ENCODE data around the gene DYNLT1.
"Not testable (repeated sequence)": the region's sequence is repeated elsewhere in the genome, so short reads cannot be mapped to it uniquely, and the experiment has no call there.

The DYNLT1 gene

DNA sequence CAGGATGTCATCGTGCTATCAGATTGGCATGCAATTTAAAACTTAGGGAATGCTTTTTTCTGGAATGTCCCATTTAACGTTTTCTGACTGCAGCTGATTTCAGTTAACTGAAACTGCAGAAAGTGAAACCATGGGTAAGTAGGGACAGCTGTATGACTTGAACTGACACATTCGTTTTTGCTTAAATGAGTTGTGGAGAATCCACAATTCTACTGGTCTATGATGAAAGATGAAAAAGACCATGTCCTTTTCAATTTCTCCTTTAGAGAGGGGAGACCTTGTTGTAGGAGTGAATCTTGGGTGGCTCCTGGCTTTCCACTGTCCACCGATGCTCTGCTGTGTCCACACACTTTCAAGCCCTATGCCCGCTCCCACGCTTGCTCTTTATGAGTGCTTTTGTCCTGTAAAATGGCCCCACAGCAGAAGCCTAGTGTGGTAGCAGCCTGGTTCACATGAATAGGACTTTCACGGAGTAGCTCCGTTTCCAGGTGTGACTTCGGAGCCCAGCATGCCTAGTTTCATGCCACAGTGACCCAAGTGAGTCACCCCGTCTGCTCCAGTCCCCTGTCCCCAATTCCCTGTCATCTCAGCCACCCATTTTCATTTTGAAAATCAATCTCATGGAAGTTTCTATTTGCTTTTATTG is 21.9 kb downstream of the DYNLT1 start:
- no peak for DNase-seq (ENCODE audit: low spot score)

DNA sequence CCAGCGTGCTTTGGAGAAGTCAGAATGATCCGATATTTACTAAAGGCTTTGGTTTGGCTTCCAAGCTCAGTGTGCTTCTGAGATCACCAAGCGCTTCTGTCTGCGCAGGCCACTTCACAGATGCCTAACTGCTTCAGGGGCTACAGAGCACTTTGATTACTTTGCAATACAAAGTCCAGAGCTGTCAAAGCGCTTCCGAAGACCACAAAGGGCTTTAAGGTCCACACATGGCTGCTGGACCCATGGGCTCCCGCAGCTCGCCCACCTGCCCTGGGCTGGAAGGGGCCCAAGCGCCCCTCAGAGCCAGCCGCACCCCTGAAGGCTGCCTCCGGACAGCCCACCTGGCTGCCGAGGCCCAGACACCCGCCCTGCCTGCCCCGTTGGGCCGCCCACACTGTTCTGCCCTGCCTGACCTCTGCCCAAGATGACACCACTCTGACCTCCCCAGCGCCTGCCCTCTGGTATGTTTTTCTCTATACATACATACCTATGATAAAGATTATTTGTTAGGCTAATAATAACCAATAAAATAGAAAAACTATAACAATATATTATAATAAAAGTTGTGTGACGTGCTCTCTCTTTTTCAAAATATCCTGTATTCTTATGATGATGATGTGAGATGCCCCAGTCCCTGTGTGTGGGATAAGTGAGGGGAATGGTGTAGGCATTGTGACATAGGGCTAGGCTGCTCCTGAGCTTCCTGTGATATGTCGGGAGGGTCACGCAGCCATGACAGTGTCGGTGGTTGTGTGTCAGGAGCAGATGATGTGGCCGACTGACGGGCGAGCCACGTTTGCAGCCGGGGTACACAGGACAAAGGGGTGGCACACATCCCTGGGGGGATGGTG is 22.6 kb downstream of the DYNLT1 start:
- no peak for DNase-seq (ENCODE audit: low spot score)

- no peak for DNase-seq (ENCODE audit: low spot score)
Measured at GRCh38 chr6:158620963-158621693, 23.4 kb downstream of the DYNLT1 start.

GRCh38 chr6:158619922-158620801 is 24.4 kb downstream of the DYNLT1 start:
- no peak for DNase-seq (ENCODE audit: low spot score)

GRCh38 chr6:158618289-158618688 is 26.3 kb downstream of the DYNLT1 start:
- DNase-seq (ENCODE audit: low spot score) = not testable (repeated sequence)

DNA sequence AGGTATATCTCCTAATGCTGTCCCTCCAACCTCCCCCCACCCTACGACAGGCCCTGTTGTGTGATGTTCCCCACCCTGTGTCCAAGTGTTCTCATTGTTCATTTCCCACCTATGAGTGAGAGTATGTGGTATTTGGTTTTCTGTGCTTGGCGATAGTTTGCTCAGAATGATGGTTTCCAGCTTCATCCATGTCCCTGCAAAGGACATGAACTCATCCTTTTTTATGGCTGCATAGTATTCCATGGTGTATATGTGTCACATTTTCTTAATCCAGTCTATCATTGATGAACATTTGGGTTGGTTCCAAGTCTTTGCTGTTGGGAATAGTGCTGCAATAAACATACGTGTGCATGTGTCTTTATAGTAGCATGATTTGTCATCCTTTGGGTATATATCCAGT is 29.9 kb downstream of the DYNLT1 start:
- not testable (repeated sequence) for DNase-seq (ENCODE audit: low spot score)

GRCh38 chr6:158611541-158612370 is 32.8 kb downstream of the DYNLT1 start:
- no peak for DNase-seq (ENCODE audit: low spot score)

DNA sequence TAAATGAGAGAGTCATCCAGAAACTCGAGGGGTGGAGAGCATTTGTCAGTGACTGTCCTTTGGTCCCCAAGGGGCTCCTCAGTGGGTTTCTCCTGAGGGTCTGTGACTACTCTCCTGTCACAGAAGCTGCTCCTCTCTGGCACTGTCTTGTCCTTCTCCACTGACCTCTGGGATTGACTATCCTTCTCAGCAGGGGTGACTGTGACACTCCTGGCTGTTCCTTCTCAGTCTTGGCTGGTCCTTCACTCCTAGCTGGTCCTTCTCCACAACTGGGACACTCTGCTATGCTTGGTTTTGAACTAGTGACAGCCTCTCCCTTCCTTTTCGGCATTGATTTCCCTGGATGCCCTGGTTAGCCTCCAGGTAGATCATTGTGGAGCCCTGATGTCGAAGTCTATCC is 33.5 kb downstream of the DYNLT1 start:
- DNase-seq (ENCODE audit: low spot score) = no peak

DNA sequence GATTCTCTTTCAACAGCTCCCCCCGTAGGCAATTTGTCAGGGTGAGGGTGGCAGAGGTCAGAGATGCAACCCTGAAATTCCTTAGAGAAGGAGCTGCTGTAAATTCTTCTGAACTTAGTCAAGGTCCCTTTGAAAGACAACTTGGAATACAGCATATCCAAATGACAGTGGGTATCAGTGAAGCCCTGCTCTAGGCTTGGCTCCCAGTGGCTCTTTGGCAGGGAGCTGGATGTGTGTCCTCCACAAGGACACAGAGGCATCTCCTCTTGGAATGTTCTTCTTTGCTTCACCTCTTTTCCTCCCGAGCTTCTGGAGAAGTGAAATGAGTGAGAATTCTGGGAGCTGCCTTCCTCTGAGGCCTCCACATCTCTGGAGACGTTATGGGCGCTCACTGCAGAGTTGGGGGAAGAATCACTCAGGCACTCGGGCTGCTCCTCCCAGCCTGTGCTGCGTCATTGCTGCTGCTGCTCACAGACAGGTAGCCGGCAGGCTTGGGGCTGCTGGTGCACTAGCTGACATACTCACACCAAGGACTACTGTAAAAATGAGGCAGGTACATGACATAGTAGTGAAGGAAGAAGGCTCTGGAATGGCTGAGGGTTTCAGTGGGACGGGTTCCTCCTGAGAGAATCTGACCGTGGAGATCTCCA is 34.1 kb downstream of the DYNLT1 start:
- no peak for DNase-seq (ENCODE audit: low spot score)

- no peak for DNase-seq (ENCODE audit: low spot score)
Measured at GRCh38 chr6:158609455-158610155, 34.9 kb downstream of the DYNLT1 start.

DNA sequence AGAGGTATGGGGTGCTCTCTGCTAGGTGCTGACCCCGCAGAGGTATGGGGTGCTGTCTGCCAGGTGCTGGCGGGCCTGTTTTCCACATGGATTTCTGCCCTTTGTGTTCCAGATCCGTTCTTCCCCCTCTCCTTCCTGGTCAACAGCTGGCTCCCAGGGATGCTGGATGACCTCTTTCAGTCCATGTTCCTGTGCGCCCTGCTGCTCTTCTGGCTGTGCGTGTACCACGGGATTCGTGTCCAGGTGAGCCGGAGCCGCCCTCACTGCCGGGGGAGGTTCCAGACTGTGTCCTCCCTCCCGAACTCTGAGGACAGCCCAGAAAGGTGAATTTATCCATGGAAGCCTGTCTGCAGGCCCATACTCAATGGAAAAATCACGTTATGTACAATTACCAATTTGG is 36.3 kb downstream of the DYNLT1 start:
- DNase-seq (ENCODE audit: low spot score) = no peak

DNA sequence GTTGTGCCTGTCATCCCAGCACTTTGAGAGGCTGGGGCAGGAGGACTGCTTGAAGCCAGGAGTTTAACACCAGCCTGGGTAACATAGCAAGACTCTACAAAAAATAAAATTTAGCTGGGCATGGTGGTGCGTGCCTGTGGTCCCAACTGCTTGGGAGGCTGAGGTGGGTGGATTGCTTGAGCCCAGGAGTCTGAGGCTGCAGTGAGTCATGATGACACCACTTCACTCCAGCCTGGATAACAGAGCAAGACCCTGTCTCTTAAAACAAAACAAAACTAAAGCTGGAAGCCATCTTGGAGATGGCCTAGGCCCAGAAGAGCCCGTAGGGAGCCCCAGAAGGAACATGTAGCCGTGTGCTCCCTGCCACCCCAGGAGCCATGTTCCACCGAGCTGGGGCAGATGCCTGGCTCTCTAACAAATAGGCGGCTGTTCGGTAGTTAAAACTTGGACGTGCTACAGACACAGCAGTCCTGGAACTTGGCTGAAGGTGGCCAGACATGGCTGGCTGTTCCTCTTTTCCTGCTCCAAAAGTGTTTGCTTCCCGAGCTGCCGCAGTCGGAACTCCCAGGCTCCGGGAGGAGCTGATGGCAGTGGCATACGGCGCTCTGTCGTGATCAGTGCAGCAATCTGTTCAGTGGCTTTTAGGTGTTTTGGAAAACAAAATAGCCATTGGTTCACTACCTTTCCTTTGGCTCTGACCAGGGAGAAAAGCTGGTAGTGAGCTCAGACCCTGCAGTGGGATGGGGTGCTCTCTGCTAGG is 37.0 kb downstream of the DYNLT1 start:
- peak; percentile 4 for DNase-seq (ENCODE audit: low spot score)

DNA sequence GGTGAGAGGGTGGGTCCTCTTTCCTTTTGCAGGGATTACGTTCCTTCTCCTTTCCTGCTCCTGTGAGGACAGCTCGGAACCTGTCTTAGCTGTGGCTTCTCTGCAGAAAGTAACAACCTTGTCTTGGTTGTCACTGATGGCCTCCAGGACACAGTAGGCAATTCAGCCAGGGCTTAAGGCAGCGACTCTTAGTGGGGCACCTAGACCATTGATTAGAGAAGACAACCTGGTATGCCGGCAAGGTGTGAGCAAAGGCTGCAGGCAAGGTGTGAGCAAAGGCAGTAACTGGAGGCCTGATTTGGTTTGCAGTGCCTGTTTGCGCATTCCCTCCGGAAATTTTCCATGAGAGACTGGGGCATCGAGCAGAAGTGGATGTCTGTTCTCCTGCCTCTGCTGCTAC is 37.6 kb downstream of the DYNLT1 start:
- no peak for DNase-seq (ENCODE audit: low spot score)

- DNase-seq (ENCODE audit: low spot score) = not testable (repeated sequence)
Measured at GRCh38 chr6:158606011-158606410, 38.5 kb downstream of the DYNLT1 start.

GRCh38 chr6:158605266-158605878 is 39.2 kb downstream of the DYNLT1 start:
- DNase-seq (ENCODE audit: low spot score) = peak; percentile 81

DNA sequence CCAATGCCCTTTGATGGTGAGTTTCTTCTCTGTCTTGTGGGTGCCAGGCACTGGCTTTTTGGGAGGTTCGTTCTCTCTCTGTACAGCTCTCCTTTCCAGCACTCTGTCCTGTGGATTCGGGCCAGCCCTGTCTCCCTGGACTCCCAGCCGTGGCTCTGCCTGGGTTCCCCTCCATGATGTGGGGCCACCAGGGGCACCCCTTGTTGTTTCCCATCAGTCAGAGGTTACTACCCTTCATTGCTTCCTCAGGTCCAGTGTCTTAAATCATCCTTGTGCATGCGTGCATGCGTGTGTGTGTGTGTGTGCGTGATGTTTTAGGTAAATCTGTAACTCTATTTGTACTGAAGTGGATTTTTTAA is 40.5 kb downstream of the DYNLT1 start:
- DNase-seq (ENCODE audit: low spot score) = no peak

DNA sequence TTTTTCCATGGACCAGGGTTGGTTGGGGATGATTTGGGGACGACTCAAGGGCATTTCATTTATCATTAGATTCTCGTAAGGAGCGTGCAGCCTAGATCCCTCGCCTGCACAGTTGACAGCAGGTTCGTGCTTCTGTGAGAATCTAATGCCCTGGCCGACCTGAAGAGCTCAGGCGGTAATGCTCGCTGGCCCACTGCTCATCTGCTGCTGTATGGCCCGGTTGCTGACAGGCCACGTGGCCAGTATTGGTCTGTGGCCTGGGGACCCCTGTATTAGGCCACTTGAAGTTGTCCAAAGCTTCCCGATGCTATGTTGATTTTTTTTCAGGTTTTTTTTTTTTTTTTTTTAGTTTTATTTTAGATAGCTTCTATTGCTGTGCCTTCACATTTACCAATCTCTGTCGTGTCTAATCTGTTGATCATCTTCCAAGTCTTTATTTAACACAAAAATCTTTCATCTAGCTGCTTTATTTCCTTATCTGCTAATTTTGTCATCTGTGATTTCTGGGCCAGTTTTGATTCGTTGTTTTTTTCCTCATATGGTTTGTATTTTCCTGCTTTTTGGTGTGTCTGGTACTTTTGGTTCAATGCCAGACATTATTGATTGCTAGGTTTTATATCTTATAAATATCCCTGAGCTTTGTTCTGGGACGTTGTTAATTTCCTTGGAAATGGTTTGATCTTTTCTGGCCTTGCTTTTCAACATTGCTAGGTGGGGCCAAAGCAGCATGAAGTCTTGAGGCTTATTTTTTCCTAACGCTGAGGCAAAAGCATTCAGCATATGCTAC is 41.1 kb downstream of the DYNLT1 start:
- DNase-seq (ENCODE audit: low spot score) = no peak

- DNase-seq (ENCODE audit: low spot score) = no peak
Measured at GRCh38 chr6:158599635-158600034, 44.9 kb downstream of the DYNLT1 start.

All from pons (tissue), 1 donor.